Stimulated activated CD4-positive, alpha-beta T cell treated with anti-CD3 and anti-CD28 coated beads, Interleukin-15, amount 100 ng/mL, for 48 hours (primary cell): ENCODE data around the gene WNK1.
"Not testable (repeated sequence)": the region's sequence is repeated elsewhere in the genome, so short reads cannot be mapped to it uniquely, and the experiment has no call there.

ENCODE experiments used
- DNase-seq, 2 donors: peaks; one replicate each; pipeline ENCODE4 v3.0.0-alpha.2; 2020; ENCODE audit warnings: low read depth in 2 of 2

Gene WNK1

DNA sequence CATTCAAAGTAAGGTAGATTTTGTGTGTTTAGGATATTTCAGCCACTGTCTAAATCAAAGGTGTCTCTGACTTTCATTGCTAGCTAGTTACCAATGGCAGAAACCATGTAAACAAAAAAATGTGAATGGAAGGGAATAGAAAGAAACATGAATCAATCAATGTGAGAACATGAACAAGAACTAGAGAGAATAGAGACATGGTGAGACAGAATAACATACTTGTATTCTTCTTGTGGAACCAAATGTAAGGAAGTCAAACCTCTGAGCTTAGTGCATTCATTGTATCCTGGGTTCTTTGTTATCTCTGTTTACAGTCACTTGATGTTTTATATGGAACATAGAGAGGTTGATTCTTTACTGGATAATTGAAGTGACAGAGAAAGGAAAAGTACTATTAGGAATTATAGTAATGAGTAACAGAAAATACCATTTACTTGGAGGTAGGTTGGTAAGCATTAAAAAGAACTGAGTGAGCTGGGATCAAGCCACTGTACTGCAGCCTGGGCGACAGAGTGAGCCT is 2.6 kb upstream of the WNK1 start:
- DNase-seq = no peak

DNA sequence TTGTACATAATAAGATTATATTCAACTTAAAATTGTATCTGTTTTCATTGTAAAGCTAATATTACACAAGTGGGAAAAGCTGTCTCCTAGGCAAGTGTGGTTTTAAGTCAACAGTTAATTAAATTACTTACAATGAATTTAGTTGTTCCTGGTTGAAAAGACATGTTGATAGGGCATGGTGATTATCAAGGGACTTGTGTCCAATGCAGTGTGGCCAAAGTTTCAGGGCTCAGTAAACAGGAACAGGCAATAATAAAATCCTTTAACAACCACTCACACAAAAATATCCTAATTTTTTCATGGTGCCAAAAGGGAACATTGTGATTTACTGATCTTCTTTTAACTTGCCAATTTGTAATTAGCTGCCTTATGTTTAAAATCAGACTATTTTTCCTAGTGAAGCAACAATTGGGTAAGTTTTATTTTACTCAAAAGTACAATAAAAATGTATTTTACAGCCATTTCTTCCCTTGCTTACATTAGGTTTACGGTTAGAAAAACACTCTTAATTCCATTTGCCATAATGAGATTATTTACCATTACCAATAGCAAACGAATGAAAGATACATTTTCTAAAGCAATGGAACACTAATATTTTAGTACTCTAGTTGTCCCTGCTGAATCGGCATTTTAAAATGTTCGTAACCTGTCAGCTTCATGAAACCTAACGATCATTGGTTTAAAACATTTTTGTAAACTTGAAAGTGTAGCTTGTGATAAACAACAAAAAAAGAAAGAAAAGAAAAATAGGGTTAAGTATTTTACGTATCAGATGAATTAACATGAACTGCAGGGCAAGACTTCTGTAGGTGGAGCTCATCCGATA is 1.8 kb upstream of the WNK1 start:
- DNase-seq = no peak

DNA sequence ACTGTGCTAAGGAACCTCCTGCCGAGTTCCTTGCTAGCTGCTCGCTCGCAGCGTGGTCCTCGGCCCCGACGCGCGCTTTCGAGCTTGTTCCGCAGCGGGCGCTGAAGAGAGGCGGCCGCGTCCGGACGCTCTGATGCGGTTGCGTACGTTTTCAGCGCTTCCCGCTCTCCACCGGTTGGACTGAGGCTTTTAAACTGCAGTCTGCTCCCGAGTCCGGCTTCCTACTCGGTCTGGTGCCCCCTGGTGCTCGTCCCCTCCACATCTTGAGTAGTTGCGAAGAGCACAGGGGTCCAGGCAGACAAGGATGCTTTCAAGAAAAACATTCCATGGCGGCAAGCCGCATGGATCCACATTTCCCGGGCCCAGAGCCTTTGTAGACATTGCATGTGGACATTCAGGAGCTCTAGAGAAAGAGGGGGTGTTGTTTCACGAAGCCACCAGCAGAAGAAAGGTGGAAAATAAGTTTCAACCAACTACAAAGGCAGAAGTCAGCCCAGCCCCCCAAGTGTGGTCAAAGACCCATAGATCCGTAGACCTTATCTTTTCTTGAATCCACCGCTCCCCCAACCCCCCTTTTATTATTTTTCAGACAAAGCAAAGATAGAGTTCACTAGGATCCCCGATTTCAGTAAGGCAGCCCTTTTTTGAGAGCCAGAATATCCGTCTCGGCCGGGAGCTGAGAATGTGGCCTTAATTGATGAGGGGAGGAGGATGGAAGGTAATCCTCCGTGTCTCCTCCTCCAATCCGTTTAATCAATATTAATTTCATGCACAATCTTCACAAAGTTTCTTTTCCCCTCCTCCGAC is 984 bp upstream of the WNK1 start:
- peak; percentile 87 for DNase-seq

DNA sequence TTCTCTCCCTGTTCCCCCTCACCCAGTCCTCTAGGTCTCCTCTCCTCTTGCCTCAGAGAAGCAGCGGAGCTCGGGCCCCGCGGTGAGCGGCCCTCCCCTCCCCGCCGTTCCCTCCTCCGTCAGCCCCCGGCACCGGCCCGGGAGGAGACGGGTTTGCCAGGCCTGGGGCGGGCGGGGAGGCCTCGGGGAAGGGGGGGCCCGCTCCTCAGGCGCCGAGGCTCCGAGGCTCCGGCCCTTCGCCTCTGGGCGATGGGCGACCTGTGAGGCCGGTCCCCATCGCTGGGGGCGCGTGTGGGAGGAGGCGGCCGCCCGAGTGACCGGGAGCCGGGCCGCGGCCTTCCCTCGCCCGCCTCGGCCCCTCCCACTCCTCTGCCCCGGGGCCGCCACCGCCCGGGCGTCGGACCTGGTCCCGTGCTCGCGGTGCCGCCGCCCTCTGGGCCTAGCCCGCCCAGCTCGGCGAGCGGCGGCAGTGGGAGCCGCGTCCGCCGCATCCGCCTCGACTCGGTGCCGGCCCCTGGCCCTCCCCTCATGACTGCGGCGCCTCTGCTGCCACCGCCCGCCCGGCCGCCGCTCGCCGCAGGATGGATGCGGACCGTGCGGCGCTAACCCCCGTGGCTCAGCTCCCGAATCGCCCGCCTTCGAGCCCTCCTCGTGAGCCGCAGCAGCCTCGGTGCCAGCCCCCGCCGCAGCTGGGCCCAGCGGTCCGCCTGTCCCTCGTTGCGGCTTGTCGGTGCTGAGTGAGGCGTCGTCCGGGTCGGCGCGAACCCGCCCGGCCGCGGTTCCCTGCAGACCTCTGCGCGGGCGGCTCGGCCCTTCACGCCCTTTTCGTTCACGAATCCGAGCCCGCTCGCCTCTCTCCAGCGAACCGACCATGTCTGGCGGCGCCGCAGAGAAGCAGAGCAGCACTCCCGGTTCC is 574 bp downstream of the WNK1 start:
- peak in 1 of 2 donors; percentile 12 for DNase-seq

DNA sequence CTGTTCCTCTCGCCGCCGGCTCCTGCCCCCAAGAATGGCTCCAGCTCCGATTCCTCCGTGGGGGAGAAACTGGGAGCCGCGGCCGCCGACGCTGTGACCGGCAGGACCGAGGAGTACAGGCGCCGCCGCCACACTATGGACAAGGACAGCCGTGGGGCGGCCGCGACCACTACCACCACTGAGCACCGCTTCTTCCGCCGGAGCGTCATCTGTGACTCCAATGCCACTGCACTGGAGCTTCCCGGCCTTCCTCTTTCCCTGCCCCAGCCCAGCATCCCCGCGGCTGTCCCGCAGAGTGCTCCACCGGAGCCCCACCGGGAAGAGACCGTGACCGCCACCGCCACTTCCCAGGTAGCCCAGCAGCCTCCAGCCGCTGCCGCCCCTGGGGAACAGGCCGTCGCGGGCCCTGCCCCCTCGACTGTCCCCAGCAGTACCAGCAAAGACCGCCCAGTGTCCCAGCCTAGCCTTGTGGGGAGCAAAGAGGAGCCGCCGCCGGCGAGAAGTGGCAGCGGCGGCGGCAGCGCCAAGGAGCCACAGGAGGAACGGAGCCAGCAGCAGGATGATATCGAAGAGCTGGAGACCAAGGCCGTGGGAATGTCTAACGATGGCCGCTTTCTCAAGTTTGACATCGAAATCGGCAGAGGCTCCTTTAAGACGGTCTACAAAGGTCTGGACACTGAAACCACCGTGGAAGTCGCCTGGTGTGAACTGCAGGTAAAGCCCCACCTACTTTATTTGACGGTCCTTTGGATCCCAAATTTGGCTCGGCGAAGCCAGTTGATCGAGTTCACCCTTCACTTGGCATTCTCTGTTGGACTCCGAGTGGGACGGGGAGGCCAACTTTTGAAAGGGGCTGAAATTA is 1.5 kb downstream of the WNK1 start:
- peak; percentile 30 for DNase-seq

DNA sequence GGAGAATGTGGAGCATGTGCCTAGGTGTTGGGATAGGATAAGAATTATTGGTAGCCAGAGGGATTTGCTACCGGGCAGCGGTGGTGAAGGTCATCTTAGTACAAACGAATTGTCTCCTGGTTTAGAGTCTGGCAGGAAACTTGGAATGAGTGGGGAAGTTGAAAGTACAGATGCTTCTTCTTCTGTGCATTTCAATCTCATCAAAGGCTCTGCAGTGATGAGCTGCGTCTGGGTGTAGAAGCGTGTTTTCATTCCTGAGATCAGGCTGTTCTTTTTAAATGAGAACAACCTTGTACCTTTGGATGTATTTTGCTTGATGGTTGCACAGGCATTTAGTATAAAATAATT is 2.1 kb downstream of the WNK1 start:
- no peak for DNase-seq

DNA sequence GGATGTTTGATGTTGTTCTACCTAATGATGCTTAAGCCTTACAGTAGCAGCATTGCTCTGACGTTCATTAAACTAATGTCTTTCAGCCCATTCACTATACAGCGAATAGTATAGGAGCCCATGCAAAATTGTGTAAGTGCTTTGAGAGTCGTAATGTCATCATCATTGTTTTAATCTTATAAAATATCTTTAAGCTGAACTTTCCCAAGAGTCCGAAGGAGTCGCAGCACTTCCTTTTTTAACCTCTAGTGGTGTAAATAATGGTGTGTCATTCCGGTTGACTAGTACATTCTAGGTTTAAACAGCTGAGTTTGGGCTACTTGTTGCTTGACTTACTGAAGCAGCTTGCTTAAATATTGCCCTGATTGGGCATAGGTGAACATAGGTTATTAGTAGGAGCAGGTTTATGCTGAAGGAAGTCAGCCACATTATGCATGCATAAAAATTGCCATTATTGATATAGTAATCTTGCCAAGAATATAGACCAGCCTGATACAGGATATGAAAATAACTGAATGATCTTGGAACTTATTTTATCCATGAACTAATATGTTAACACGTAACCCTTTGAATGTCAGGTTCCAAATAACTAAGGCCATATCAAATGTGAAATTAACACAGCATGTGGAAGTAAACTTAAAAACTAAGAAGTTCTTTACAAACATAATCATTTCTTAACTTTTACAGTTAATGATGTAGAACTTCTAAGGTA is 2.6 kb downstream of the WNK1 start:
- peak in 1 of 2 donors; percentile 11 for DNase-seq

DNA sequence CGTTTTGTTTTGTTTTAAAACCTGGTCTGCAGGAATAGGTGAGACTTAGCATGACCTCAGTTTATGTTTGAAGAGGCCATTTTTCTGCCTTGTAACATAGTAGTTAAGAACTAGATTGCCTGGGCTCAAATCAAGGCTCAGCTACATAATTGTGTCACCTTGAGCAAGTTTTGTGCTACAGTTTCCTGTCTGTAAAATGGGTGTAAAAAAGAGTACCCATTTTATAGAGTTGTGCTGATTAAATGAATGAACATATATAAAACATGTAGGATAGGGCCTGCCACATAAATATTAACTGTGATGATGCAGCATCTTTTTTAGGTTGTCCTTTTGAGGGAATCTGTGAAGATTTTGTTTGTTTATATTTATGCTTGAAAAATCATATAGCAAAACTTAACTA is 7.2 kb downstream of the WNK1 start:
- DNase-seq = no peak

DNA sequence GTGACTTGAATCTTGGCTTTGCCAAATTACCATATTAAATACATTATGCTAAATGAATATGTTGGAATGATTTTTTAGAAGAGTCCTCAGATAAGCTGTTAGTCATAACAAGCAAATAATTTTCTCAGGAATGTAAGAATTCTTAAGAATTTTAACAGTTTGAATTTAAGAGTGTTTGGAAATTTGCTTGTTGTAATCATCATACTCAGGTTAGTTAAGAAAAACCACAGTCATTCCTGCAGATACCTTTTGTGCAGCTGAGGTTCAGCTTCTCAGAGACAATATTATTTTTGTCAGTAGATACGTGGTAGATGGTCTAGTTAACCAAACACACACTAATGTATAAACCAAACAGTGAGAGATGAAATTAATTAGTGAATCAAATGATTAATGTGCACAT is 8.9 kb downstream of the WNK1 start:
- no peak for DNase-seq

DNA sequence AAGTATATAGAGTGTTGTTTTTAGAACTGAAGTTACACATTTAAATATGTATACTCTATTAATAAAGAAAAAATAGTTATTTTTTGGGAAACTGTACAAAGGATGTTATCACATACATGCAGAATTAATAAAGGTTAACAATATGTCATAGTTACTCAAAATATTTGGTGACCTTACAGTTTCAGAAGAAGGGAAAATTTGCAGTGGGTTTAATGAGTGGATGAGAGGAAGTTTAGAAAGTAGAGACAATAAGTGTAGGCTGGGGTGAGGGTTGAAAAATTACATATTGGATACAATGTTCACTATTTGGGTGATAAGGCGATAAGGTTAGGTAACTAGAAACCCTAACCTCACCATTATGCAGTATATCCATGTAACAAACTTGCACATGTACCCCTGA is 13.5 kb downstream of the WNK1 start:
- DNase-seq = no peak

DNA sequence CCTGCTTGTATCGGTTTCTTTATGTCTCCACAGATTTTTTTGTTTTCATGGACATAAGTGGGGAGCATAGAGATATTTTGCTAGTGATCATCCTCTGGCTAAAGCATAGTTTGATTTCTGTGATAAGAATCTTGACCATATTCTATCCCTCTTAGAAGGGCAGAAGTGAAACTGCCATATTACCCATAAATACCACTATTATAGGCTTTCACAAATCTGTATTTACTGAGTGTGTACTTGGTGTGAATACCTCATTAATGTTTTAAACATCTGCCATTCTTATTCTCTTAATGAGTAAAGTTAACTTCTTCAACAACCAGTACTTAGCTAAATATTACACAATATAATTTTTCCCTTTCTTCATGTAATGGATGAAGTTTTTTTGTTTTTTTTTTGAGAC is 16.1 kb downstream of the WNK1 start:
- no peak for DNase-seq

DNA sequence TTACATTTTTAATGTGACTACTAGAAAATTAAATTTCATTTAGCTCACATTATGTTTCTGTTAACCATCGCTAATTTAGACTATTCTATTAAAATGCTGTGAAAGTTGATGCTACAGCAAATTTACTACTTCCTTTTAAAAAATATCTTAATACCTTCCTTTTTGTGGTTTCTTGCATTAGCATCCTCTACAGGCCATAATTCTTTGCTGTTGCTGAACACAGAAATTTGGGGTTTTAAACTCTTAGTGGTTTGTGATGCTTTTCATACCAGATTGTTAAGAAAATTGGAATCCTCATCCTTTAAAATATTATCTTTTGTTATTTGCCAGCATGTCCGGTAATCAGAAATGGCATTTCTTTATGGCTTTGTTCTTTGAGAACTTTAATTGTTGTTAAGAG is 18.1 kb downstream of the WNK1 start:
- no peak for DNase-seq

DNA sequence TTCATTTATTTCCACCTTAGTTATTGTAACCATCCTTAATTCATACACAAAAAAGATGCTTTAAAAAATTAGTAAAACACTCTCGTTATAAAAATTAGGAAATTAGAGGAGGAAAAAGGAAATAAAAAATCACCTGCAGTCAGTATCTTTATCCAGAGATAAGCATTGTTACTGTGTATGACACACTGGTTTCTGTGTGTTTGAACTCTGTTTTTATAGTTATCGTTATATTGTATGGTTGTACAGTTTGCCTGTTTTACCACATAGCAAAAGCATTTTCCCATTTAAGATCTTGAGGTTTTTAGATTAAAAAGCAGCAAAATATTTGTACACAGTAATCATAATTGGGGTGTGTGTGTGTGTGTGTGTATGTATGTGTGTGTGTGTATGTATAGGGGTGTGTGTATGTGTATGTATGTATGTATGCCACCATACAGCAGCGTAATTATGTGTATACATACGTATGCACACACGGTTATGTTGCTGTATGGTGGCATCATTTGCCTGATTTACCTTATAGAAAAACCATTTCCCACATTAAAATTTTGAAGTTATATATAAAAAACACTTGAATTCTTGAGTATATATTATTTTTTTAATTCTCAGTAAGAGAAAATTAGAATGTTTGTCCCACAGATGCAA is 19.8 kb downstream of the WNK1 start:
- DNase-seq = no peak

DNA sequence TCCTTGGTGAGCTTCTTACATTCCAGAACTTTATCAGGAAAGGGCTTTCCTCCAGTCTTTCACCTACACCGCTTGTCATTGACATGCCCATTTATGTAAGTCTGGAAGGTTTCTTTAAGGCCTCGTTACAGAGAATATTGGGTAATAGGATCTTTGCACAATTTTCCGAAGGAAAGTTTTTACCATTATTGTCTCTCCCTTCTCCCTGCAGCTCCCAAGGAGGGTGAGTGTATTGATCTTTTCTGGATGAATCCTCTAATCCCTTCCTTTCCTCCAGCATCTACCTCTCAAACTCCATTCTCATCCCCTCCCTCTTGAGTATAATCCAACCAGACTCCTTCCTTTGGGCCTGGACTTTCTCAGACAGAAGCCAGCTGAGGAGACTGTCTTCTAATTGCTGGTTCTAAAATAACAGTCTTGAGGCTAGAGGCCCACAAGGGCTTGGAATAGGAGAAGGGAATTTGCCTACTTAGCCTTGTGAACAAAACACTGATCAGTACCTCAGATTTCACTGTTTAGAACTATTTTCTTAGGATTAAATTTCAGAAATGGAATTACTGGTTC is 21.8 kb downstream of the WNK1 start:
- DNase-seq = no peak

DNA sequence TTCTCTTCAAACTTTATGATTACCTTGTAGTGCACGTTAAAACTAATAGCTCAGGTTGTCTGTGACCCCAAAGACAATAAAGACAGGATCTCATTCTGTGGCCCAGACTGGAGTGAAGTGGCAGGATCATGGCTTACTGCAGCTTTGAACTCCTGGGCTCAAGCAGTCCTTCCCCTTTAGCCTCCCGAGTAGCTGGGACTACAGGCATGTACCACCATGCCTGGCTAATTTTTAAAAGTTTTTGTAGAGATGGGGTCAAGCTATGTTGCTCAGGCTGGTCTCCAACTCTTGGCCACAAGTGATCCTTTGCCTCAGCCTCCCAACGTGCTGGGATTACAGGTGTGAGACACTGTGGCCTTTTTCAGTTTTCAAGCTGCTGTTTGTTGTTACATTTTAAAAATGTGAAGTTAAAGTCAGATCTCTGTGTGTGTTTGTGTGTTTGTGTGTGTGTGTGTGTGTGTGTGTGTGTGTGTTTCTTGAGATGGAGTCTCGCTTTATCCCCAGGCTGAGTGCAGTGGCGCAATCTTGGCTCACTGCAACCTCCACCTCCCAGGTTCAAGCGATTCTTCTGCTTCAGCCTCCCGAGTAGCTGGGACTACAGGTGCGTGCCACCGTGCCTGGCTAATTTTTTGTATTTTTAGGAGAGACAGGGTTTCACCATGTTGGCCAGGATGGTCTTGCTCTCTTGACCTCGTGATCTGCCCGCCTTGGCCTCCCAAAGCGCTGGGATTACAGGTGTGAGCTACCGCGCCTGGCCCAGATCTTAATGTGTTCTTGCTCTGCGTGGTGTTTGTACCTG is 23.8 kb downstream of the WNK1 start:
- DNase-seq = not testable (repeated sequence)

DNA sequence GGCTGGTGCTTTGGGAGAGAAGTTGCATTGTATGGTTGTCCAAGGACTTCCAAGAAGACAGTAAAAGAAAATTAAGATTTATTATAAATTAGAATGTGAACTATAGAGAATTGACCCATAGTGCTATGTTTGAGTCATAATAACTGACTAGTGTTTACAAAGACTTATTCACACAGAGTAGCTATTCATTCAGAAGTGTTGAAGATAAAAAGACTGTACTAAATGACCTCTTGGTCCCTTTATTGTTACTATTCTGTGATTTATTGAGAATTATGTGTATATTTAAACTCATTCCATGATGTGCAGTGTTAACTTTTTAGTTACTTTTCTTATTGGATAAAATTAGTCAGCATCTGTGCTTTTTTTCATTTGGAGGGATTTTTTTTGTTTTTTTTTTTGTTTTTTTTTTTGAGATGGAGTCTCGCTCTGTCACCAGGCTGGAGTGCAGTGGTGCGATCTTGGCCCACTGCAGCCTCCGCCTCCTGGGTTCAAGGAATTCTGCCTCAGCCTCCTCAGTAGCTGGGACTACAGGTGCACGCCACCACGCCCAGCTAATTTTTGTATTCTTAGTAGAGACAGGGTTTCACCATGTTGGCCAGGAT is 24.5 kb downstream of the WNK1 start:
- not testable (repeated sequence) for DNase-seq

DNA sequence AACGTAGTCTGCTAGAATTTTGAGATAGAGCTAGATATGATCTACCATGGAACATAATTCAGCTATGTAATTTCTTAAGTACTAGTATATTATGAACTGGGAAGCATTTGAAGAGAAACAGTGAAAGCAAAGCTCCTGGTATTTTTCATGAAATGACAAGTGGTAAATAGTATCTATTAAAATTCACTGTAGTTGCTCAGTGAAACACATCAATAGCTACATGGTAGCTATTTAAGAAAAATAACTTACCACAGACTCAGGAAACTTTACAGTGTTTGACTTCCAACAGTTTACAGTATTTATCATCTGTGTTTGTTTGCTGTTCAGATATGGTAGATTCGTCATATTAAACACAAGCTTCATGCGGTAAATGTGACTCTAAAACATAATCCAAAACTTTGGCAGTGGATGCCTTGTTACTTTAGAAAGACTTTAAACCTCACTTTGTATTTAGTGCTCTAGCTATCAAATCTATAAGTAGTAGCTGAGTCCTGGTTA is 25.2 kb downstream of the WNK1 start:
- no peak for DNase-seq

DNA sequence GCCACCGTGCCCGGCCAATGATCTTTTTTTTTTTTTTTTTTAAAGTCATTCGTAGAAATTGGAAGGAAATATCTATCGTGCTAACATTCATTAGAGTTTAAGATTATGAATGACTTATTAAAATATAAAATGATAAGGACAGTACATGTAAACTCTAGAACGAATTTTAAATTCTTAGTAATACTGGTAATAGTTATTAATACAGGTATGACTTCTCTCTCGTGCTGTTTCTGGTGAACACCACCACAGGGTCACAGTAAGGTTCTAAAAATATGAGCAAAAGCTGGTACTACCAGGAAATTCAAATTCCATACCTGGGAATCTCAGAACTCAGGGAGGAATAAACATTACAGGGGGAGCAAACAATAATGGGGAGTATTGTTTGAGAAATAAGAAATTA is 26.2 kb downstream of the WNK1 start:
- no peak for DNase-seq
